Endometrial microvascular endothelial cells (primary cell): ENCODE data around the gene ABHD2. TPM values are rescaled to one million over a fixed set of nuclear protein-coding genes. Genes with fewer than 3 reads are reported as not detected.

Source experiments
- in situ Hi-C: cut with HindIII; loops from 2 replicates; pipeline ENCODE4 v1.10.0; 2017; ENCODE audit warnings: low sequenced_read_pairs, low pct_unique_long_range_greater_than_20kb; ENCODE audit errors: inconsistent ontology term
- total RNA-seq: library from RNA; depleted of rRNA; stranded (reverse); fragments of >200 nt; gene quantifications from one replicate; pipeline ENCODE4 v1.2.3, GENCODE V29; 2015; ENCODE audit errors: inconsistent ontology term

ABHD2 gene
- total RNA-seq, 1 donor from 2014 or later = 62.9 TPM

GRCh38 chr15:89148126-89148525 lies 59.9 kb downstream of the ABHD2 start:
- in situ Hi-C loops = no loop called here

DNA sequence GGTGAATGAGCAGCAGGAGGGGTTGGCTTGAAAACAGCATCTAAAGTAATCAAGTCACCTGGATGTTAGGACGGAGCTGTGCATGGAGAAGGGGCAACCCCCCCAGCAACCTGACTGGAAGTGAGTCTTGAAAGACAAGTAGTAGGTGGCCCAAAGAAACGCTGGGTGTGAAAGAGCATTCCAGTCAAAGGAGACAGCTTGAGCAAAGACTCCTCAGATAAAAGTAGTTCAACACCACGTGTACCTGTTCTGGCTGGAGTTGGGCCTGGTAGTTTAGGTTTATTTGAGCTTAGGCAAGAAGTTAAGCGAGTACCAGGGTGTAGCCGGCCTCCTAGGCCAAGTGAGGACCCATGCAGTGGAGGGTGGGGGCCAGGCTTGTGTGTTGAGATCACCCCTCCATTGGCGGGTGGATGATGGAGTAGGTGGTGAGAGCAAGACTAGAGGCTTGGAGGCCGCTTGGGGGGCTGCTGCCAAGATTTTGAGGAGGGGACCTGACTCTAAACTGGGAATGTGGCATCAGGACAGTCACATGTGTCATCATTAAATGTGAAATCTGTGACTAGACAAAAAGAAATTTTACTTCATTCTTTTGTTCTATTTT lies 61.3 kb downstream of the ABHD2 start:
- in situ Hi-C loops = no loop called here

DNA sequence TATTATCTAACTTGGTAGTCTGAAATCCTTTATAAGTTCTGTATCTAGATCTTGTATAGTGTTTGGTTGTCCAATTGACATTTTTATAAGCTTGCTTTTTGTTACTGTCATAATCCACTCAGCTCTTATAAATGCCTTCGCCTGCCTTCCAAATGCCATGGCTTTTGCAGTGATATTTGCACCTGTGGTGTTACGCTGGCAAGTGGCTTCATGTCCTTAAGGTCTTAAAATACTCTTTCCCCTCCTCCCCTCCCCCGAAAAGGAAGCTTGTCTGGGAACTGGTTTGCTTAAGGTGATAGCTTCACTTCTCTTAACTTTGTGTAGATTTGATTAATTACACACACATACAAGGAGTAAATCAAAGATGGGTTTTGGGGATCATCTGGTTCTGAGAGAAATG lies 62.0 kb downstream of the ABHD2 start:
- in situ Hi-C loops = no loop called here

DNA sequence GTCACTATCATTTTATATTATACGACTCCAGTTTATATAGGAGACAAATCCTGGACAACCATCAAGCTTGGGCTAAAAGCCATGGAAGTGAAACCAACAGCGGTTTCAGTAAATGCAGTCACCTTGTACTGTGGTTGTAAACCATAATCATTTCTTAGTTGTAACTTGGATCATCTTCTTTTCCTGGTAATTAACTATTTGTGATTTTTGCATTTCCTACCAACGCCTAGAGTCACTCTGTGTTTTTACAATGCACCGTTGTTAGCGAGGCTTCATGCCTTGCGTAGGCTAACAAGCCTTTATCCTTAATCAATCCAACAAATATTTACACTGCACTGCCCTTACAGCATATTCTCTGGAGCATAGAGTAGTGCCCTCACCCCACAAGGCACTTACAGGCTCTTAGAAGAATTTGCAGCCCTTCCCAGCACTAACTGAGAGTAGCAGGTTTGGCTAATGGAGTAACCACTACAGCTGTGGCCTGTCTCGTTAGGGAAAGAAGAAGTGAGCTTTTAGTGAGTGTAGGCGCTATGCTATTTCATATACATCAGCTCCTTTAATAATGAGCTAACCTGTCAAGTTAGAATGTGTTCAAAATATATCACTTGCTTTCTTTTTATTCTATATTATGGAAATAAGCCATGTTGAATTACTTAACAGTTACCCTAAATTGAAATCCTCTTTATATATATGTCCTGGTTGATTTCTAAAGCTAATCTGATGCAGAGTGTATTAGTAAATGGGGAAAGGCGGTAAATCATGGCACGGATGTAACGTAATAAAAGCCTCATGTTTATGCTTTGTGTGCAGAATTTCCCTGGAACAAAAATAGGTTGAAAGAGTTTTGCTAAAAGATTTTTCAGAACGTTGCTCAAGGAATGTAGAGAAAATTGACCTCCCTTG lies 62.8 kb downstream of the ABHD2 start:
- in situ Hi-C loops = no loop called here

GRCh38 chr15:89155122-89155521 lies 66.9 kb downstream of the ABHD2 start:
- in situ Hi-C loops = no loop called here

- in situ Hi-C loops = no loop called here
Observed at GRCh38 chr15:89155656-89156055, 67.4 kb downstream of the ABHD2 start.

DNA sequence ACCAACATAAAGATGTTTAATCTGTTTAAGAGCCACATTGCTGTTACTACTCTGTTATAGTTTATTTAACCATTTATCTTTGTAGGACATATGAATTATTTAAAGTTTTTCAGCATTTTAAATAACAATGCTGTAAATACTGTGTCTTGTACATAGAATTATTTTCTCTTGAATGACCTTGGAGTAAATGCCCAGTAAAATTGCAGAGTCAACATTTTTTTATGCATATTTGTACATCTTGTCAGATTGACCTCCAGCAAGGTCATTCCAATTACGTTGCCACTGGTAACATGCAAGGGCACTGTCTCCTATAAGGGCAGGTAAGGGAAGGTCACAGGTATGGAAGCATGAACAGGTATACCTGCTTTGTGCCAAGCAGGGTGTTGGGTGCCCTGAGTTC lies 68.8 kb downstream of the ABHD2 start:
- in situ Hi-C loops = no loop called here

- in situ Hi-C loops = no loop called here
Observed at GRCh38 chr15:89157918-89158564, 69.8 kb downstream of the ABHD2 start.

GRCh38 chr15:89161666-89162065 lies 73.4 kb downstream of the ABHD2 start:
- in situ Hi-C loops = no loop called here

- in situ Hi-C loops = no loop called here
Observed at GRCh38 chr15:89163271-89164055, 75.2 kb downstream of the ABHD2 start.

DNA sequence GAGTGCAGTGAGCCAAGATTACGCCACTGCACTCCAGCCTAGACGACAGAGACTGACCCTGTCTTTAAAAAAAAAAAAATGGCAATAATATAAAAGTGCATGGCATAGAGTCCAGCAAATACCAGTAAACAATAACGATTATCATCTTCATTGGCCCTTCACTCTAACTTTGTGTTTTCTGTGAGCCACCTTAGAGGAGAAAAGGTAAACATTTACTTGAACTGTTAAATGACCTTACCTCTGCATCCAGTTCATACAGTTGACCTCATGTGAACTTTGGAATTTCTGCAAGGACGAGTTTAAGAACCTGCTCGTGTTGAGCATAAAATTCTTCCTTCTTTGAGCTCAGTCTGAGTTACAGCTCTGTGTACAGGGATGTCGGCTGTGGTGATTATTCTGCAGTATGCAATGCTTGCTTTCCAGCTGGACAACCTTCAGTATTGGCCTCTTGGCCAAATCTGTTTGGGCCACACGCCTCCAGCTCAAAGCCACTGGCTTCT lies 76.5 kb downstream of the ABHD2 start:
- in situ Hi-C loops = no loop called here

- in situ Hi-C loops = no loop called here
Observed at GRCh38 chr15:89165677-89166076, 77.4 kb downstream of the ABHD2 start.

GRCh38 chr15:89167267-89168176 lies 79.3 kb downstream of the ABHD2 start:
- in situ Hi-C loops = no loop called here

DNA sequence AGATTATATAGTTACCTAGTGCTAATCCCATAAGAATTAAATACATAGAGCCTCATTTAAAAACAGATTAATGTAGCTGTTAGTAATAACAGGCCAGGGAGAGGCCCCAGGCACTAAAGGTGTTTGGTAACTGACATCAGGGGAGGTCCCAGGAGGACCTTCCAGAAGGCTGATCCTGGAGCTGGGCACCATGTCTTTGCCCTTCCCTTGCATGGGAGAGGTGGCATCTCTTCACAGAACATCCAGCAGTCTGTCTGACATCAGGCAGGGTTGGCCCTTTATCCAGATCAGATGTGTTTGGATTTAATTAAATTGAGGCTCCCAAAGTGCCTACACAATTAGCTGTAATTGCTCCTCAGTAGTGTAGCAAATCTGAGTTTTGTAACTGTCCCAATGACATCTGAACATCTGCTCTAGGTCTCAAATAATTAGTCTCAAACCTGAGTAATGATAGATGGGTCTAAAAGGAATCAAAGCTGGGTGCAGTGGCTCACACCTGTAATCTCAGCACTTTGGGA lies 80.1 kb downstream of the ABHD2 start:
- in situ Hi-C loops = no loop called here

DNA sequence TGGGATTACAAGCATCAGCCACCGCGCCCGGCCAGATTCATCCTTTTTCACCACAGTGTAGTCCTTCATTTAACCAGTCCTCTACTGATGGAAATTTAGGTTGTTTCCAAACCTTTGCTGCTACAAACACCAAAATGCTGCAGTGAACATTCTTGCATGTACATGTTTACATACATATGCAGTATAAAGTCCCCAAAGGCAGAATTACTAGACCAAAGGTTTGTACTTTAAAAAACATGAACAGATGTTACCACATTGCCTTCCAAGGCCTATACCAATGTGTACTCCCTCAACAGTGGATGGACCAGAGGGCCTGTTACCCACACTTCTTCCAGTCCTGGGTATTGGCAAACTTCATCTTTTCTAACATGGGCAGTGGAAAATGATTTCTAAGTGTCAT lies 82.1 kb downstream of the ABHD2 start:
- in situ Hi-C loops = no loop called here

GRCh38 chr15:89171136-89172072 lies 83.1 kb downstream of the ABHD2 start:
- in situ Hi-C loops = no loop called here

- in situ Hi-C loops = no loop called here
Observed at GRCh38 chr15:89172921-89173320, 84.7 kb downstream of the ABHD2 start.
